BE2C (cell line): ENCODE results near the gene NUP85.

Experiments used
- DNase-seq: peaks from one replicate; pipeline ENCODE4 v3.0.0-alpha.2; 2020
- H3K27me3 ChIP-seq: fragments of 250-450 bp; sonication (Bioruptor Pico); 2 replicates; pipeline ENCODE4 v1.5.1; 2020; ENCODE audit warnings: mild to moderate bottlenecking
- H3K36me3 ChIP-seq: fragments of 250-450 bp; sonication (Bioruptor Pico); 2 replicates; pipeline ENCODE4 v1.5.1; 2020; ENCODE audit warnings: mild to moderate bottlenecking
- H3K4me1 ChIP-seq: fragments of 250-450 bp; sonication (Bioruptor Pico); 2 replicates; pipeline ENCODE4 v1.5.1; 2020
- H3K4me3 ChIP-seq: 2 replicates; pipeline ENCODE4 v1.5.1; 2011; ENCODE audit warnings: low read depth, low read length
- H3K9me3 ChIP-seq: fragments of 250-450 bp; sonication (Bioruptor Pico); 2 replicates; pipeline ENCODE4 v1.5.1; 2020
- TF ChIP-seq, protein P1 (sequence below): IDR thresholded peaks from 2 replicates; pipeline ENCODE4 v1.5.1; 2012; ENCODE audit warnings: mild to moderate bottlenecking, low read depth, low read length

Gene NUP85

DNA sequence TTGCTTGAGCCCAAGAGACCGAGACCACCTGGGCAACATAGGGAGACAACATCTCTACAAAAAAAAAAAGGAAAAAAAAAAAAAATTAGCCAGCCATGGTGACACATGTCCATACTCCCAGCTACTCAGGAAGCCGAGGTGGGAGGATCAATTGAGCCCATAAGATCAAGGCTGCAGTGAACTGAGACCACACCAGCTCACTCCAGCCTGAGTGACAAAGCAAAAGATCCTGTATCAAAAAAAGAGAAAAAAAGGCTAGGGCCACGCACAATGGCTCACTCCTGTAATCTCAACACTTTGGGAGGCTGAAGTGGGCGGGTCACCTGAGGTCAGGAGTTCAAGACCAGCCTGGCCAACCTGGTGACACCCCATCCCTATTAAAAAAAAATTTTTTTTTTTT is 36.5 kb upstream of the NUP85 start:
- Histone ChIP-seq H3K36me3 (peaks cover 84% of the 10 kb centered on the region), H3K4me3 (no peak overlapping the region), H3K27me3 (no peaks in the 10 kb centered on the region), H3K4me1 (no peaks in the 10 kb centered on the region), H3K9me3 (no peaks in the 10 kb centered on the region)
- TF ChIP-seq, protein P1, sequence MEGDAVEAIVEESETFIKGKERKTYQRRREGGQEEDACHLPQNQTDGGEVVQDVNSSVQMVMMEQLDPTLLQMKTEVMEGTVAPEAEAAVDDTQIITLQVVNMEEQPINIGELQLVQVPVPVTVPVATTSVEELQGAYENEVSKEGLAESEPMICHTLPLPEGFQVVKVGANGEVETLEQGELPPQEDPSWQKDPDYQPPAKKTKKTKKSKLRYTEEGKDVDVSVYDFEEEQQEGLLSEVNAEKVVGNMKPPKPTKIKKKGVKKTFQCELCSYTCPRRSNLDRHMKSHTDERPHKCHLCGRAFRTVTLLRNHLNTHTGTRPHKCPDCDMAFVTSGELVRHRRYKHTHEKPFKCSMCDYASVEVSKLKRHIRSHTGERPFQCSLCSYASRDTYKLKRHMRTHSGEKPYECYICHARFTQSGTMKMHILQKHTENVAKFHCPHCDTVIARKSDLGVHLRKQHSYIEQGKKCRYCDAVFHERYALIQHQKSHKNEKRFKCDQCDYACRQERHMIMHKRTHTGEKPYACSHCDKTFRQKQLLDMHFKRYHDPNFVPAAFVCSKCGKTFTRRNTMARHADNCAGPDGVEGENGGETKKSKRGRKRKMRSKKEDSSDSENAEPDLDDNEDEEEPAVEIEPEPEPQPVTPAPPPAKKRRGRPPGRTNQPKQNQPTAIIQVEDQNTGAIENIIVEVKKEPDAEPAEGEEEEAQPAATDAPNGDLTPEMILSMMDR = no peak
- no peak for DNase-seq

DNA sequence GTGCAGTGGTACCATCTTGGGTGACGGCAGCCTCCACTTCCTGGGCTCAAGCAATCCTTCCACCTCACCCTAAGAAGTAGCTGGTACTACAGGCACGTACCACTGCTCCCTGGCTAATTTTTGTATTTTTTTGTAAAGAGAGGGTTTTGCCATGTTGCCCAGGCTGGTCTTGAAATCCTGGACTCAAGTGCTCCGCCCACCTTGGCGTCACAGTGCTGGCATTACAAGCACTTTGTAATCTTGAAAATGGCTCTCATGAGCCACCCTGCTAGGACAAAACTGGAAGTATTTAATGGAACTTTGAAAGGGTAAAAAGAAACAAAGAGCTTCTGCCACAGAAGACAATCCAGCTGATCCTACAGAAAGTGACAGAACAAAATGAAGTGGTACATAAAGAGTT is 32.0 kb upstream of the NUP85 start:
- Histone ChIP-seq H3K9me3 (no peaks in the 10 kb centered on the region), H3K36me3 (peaks cover 84% of the 10 kb centered on the region), H3K4me1 (no peaks in the 10 kb centered on the region), H3K27me3 (no peaks in the 10 kb centered on the region), H3K4me3 (no peak overlapping the region)
- no peak for DNase-seq
- TF ChIP-seq, protein P1 = no peak

DNA sequence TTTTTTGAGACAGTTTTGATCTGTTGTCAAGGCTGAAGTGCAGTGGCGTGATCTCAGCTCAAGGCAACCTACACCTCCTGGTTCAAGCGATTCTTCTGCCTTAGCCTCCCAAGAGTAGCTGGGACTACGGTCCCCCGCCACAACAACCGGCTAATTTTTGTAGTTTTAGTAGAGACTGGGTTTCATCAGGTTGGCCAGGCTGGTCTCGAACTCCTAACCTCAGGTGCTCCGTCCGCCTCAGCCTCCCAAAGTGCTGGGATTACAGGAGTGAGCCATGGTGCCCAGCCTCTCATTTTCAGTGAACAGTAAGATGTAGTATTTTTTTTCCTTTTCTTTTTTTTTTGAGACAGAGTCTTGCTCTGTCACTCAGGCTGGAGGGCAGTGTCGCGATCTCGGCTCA is 30.5 kb upstream of the NUP85 start:
- Histone ChIP-seq H3K4me3 (no peak overlapping the region), H3K36me3 (peaks cover 84% of the 10 kb centered on the region), H3K4me1 (no peaks in the 10 kb centered on the region), H3K27me3 (no peaks in the 10 kb centered on the region), H3K9me3 (no peaks in the 10 kb centered on the region)
- TF ChIP-seq, protein P1 = no peak
- DNase-seq = no peak

DNA sequence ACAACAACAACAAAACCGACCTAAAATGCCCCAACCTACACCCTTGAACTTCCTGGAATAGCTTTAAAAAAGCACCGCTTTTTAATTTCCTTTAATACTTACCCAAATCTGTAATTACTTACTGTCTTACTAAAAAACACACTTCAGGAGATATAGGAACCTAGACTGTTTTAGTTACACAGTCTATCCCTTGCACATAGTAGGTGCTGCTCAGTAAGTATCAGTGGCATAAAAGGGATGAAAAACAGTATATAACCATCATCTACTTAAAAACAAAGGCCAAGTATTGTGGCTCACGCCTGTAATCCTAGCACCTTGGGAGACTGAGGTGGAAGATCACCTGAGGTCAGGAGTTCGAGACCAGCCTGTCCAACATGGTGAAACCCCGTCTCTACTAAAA is 28.9 kb upstream of the NUP85 start:
- DNase-seq = no peak
- Histone ChIP-seq H3K36me3 (peaks cover 80% of the 10 kb centered on the region), H3K9me3 (no peaks in the 10 kb centered on the region), H3K4me3 (no peak overlapping the region), H3K4me1 (no peaks in the 10 kb centered on the region), H3K27me3 (no peaks in the 10 kb centered on the region)
- TF ChIP-seq, protein P1 = no peak

DNA sequence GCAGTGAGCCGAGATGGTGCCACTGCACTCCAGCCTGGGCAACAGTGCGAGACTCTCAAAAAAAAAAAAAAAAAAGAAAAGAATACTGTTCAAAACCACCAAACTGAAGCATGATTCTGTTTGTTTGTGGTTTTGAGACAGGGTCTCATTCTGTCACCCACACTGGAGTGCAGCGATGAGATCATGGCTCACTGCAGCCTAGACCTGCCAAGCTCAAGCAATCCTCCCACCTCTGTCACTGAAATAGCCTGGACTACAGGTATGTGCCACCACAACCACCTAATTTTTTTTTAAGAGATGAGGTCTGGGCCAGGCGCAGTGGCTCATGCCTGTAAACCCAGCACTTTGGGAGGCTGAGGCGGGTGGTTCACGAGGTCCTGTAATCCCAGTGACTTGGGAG is 27.0 kb upstream of the NUP85 start:
- no peaks in the 10 kb centered on the region for H3K27me3 ChIP-seq
- TF ChIP-seq, protein P1 = no peak
- peaks cover 64% of the 10 kb centered on the region for H3K36me3 ChIP-seq

DNA sequence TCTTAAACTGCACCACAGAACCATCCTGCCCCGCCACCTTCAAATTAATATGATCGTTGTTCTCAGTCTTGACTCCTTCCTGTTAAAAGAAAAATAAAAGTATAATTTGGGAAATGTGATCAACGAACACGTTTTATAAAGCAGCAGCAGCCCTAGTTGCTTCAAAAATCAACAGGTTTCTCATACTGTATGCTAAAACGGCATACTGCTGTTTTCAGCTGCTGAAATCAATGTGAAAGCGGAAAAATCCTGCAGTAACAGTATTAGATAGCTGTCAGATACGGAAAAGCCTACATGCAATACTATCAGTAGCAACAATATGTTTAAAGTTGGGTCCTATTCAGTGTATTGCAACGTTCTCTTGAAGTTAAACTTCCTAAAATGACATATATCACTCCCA is 24.4 kb upstream of the NUP85 start:
- Histone ChIP-seq H3K9me3 (no peaks in the 10 kb centered on the region), H3K4me3 (peak overlapping the region; percentile 99), H3K4me1 (no peaks in the 10 kb centered on the region), H3K27me3 (no peaks in the 10 kb centered on the region), H3K36me3 (peaks cover 37% of the 10 kb centered on the region)
- DNase-seq = no peak
- TF ChIP-seq, protein P1 = no peak

More for the DNA sequence above, 27.0 kb upstream of the NUP85 start:
- H3K9me3 ChIP-seq = no peaks in the 10 kb centered on the region
- H3K4me1 ChIP-seq = no peaks in the 10 kb centered on the region
- no peak overlapping the region for H3K4me3 ChIP-seq
- no peak for DNase-seq
